ENCODE measurements around the gene CCER1.

- TF ChIP-seq, protein P1, sequence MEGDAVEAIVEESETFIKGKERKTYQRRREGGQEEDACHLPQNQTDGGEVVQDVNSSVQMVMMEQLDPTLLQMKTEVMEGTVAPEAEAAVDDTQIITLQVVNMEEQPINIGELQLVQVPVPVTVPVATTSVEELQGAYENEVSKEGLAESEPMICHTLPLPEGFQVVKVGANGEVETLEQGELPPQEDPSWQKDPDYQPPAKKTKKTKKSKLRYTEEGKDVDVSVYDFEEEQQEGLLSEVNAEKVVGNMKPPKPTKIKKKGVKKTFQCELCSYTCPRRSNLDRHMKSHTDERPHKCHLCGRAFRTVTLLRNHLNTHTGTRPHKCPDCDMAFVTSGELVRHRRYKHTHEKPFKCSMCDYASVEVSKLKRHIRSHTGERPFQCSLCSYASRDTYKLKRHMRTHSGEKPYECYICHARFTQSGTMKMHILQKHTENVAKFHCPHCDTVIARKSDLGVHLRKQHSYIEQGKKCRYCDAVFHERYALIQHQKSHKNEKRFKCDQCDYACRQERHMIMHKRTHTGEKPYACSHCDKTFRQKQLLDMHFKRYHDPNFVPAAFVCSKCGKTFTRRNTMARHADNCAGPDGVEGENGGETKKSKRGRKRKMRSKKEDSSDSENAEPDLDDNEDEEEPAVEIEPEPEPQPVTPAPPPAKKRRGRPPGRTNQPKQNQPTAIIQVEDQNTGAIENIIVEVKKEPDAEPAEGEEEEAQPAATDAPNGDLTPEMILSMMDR (IDR thresholded peaks at IDR 0.05), result no peak
- TF ChIP-seq POLR2A (IDR thresholded peaks at IDR 0.05), result no peak
Observed at GRCh38 chr12:90958347-90958746, 3.4 kb upstream of the CCER1 start.

All from heart left ventricle (tissue), 13 donors.